ENCODE measurements around the gene CASK.

DNA sequence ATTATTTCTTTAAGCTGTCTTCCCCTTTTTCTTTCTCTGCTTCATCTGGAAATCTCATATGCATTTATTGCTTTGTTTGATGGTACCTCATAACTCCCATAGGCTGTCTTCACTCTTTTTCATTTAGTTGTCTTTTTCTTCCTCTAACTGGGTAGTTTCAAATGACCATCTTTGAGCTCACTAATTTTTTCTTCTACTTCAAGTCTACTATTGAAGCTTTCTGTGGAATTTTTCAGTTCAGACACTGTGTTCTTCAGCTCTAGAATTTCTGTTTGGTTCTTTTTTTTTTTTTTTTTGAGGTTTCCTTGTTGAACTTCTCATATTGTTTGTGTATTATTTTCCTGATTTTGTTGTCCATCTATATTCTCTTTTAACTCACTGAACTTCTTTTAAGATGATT lies 23.0 kb downstream of the CASK start:
- TF ChIP-seq, protein P1, sequence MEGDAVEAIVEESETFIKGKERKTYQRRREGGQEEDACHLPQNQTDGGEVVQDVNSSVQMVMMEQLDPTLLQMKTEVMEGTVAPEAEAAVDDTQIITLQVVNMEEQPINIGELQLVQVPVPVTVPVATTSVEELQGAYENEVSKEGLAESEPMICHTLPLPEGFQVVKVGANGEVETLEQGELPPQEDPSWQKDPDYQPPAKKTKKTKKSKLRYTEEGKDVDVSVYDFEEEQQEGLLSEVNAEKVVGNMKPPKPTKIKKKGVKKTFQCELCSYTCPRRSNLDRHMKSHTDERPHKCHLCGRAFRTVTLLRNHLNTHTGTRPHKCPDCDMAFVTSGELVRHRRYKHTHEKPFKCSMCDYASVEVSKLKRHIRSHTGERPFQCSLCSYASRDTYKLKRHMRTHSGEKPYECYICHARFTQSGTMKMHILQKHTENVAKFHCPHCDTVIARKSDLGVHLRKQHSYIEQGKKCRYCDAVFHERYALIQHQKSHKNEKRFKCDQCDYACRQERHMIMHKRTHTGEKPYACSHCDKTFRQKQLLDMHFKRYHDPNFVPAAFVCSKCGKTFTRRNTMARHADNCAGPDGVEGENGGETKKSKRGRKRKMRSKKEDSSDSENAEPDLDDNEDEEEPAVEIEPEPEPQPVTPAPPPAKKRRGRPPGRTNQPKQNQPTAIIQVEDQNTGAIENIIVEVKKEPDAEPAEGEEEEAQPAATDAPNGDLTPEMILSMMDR (IDR thresholded peaks at IDR 0.05; ENCODE audit: borderline replicate concordance, extremely low read depth, low read length, poor library complexity, severe bottlenecking): no peak
- no peak for TF ChIP-seq EZH2 (IDR thresholded peaks at IDR 0.05; ENCODE audit: borderline replicate concordance, low read depth, low read length, severe bottlenecking)

All from DND-41 (cell line).